Stimulated activated CD4-positive, alpha-beta T cell treated with anti-CD3 and anti-CD28 coated beads, Interleukin-15, amount 100 ng/mL, for 24 hours (primary cell): Measurements from ENCODE around the gene FAM210B.
"Not testable (repeated sequence)": the region's sequence is repeated elsewhere in the genome, so short reads cannot be mapped to it uniquely, and the experiment has no call there.

Experiments
- DNase-seq: peaks from one replicate; pipeline ENCODE4 v3.0.0-alpha.2; 2020

The FAM210B gene

GRCh38 chr20:56358600-56359211 lies at the start of gene FAM210B:
FAM210B (plus strand) TSS chr20:56358974; CDS start chr20:56359006, 32 bp downstream.
- peak; percentile 87 for DNase-seq

- DNase-seq: no peak
These were observed 42.7 kb upstream of the FAM210B start for GRCh38 chr20:56316051-56316450.

GRCh38 chr20:56316483-56316882 lies 42.3 kb upstream of the FAM210B start:
- DNase-seq: no peak

- DNase-seq: no peak
These were observed 36.1 kb upstream of the FAM210B start for GRCh38 chr20:56322681-56323080.

- no peak for DNase-seq
These were observed 35.6 kb upstream of the FAM210B start for GRCh38 chr20:56323206-56323605.

DNA sequence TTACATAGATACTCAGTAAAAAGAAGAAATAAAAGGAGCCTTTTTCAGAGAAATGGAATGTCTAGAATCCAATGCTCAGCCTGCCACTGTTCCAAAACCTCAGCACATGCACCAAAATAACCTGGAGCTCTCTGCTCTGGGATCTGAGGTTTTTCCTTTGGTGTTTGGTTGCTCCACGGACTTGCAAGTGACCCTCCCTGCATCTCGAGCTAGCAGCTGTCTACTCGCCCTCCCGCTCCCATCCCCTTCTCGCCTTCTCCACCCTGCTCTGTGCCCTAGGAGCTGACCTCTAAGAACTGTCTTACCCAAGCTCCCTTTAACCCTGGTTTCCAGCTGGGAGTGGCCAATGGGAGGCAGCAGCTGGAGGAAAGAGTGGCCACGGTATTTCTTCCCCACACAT lies 35.1 kb upstream of the FAM210B start:
- no peak for DNase-seq

GRCh38 chr20:56324806-56325205 lies 34.0 kb upstream of the FAM210B start:
- no peak for DNase-seq

GRCh38 chr20:56328861-56329260 lies 29.9 kb upstream of the FAM210B start:
- DNase-seq: no peak

DNA sequence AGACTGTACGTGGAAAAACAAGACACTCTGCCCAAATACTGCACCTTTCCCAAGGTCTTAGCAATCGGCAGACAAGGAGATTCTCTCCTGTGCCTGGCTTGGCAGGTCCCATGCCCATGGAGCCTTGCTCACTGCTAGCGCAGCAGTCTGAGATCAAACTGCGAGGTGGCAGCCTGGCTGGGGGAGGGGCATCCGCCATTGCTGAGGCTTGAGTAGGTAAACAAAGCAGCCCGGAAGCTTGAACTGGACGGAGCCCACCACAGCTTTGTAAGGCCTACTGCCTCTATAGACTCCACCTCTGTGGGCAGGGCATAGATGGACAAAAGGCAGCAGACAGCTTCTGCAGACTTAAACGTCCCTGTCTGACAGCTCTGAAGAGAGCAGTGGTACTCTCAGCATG lies 22.1 kb upstream of the FAM210B start:
- DNase-seq: not testable (repeated sequence)

DNA sequence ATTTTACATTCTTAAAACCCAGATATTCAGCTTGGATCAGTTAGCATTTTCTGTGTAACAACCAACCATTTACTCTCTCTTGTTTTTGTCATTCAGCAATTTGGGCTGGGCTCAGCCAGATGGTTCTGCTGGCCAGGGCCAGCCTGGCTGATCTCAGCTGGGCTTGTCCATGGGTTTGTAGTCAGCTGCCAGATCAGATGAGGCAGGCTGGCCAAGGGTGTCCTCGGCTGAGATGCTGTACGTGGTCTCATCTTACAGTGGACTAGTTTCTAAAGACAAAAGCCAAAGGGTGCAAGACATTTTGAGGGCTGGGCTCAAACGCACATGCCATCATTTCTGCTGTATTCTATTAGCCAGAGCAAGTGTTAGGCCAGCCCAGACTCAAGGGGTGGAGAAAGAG lies 16.0 kb upstream of the FAM210B start:
- DNase-seq: no peak

DNA sequence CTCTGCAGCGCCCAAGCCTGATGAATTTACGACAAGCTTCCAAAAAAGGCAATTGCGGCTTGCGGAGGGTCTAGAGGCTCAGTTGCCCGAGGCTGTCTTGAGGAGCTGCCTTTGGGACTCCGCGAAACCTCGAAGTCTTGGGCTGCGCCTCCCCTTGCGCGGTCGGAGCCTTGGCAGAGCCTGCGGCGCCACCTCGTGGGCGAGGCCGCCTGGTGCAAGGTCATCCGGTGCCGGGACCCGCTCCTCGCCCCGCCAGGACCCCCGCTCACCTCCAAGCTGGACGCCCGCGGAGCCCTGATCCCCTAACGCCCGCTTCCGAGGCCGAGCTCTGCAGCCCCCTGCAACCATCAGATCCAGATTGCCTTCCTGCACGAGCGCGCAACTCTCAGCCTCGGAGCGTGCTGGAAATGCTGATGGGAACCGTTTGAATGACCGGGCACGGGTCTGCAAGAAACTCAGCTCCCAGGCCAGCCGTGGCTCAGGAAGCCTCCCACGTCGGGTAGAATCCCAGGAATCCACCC lies 14.9 kb upstream of the FAM210B start:
- peak; percentile 65 for DNase-seq

- DNase-seq: no peak
These were observed 12.9 kb upstream of the FAM210B start for GRCh38 chr20:56345911-56346310.

DNA sequence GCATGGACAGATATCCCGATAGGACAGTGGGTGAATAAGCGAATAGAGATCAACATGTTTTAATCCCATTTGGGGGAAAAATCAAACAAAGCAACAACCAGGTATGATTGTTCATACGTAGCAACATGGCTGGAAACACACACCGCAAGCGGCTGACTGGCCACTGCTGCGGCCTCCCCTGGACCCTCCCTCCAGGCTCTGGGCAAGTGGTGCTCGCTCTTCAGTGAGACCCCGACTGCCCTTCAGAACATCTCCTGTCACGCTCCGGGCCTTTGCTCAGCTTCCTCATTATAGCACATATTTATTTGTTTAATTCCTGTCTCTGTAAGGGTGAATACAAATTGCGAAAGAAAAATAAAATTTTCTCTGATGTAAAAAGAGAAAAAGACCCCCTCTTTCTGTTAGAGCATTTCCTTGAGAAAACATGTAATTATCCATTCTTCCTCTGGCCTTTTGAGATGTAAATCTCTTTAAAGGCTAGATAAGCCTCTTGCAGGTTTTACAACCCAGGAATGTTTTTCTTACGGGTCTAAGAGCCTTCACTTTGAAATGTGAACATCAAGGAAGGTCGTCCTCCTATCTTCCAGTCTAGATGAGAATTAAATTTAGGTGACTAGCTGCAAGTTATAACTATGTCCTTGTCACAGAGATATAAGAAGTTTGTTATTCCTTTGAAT lies 11.0 kb upstream of the FAM210B start:
- DNase-seq: no peak

DNA sequence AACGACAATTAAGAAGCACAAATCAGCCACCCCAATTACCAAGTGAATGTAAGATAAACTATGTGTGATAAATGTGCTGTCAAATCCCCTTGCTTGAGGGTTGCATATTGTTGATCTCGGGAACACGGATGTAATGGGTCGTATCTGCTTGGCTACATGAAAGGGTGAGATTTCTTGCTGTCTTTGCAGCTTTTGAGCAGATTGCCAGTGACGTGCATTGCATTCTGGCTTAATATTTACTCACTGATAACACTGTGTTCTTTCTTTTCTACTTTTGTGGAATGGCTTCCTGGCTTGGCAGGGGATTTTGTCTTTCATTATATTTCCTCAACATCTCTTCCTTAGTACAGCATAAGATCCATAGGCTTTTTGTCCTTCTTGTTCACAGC lies 10.5 kb upstream of the FAM210B start:
- no peak for DNase-seq

DNA sequence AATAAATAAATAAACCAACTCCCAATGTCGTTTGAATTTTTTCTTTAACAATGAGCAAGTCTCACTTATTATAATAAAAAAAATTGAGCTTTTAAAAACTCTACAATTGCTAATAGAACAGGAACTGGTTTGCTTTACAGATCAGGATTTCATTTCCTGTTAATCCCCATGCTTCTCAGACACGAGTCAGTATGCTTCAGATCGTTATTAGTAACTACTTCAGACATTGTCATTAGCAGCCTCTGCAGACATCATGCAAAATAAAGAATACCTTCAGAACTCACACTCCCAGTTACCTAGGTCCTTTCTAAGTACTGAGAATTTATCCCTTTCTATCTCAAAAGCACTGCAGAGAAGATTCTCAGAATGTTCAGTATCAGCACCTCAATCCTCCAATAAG lies 10.0 kb upstream of the FAM210B start:
- DNase-seq: no peak

DNA sequence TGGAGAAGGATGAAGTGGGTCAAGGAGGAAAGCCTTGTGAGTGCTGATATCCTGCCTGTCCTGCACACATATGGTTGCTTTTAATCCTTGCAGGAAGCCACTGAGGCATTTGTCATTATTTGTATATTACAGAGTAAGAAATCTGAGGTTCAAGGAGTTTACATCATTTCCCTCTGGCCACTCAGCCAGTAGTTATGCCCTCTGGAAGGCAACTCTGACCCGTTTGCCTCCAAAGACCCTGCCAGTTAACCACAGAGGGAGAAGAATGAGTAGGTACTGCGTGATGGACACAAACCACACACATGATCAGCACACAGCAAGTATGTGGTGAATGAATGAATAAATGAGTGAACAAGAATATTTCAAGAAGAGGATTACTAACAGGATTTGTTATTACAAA lies 7.9 kb upstream of the FAM210B start:
- no peak for DNase-seq

DNA sequence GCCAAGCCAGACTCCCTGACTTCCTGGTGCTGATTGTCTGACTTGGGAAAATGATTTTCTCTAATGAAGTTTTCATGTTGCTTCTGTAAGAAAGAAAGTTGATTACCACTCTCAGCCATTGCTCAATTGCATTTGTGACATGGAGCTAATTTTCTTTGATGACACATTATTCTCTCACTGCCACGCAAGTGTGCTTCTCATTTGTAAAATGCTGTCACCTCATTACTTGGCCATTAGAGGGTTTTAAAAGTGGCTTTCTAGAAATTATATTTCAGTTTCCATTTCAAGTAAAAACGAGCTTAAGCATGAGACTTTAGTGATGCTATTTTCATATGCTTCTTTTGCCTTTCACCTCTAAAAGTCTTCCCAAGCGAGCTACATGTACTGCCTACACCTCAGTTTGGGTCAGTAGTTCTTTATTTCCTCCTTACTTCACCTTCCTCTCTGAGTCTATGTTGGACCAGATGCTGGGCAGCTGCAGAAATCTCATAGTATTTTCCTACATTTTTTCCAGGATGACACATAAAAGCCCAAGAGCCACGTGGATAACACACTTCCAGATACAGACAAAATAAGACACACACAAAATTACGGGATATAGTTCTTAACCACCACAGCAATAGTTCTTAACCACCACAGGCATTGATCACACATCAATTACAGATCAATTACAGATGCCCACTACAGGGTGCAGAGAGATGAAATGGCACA lies 6.3 kb upstream of the FAM210B start:
- DNase-seq: no peak

- DNase-seq: no peak
These were observed 5.4 kb upstream of the FAM210B start for GRCh38 chr20:56353356-56353755.

- DNase-seq: no peak
These were observed 704 bp upstream of the FAM210B start for GRCh38 chr20:56358070-56358469.

GRCh38 chr20:56359212-56360132 lies 698 bp downstream of the FAM210B start:
- peak; percentile 38 for DNase-seq

- no peak for DNase-seq
These were observed 1.5 kb downstream of the FAM210B start for GRCh38 chr20:56360133-56360907.

GRCh38 chr20:56360908-56361205 lies 2.1 kb downstream of the FAM210B start:
- no peak for DNase-seq
